HepG2 (cell line): ENCODE results near the gene CITED2. TPM values are rescaled to one million over a fixed set of nuclear protein-coding genes. Genes with fewer than 3 reads are reported as not detected.

Source experiments
- ESRRA ChIP-seq: sonication (generic); formaldehyde crosslinking; IDR thresholded peaks from 2 replicates; pipeline ENCODE4 v1.5.1; 2020; ENCODE audit warnings: mild to moderate bottlenecking, low read depth, missing genetic modification reagents
- HNRNPUL1 ChIP-seq: fragments of 200-400 bp; formaldehyde crosslinking; IDR thresholded peaks from 2 replicates; pipeline ENCODE4 v1.6.1; 2017; ENCODE audit warnings: low read depth, mild to moderate bottlenecking, low read length, moderate library complexity
- ISX ChIP-seq: sonication (generic); formaldehyde crosslinking; conservative IDR thresholded peaks from 2 replicates; pipeline ENCODE4 v1.5.0; 2020; ENCODE audit warnings: missing genetic modification reagents
- MEIS2 ChIP-seq: sonication (generic); formaldehyde crosslinking; IDR thresholded peaks from 2 replicates; pipeline ENCODE4 v1.9.0; 2021; ENCODE audit warnings: mild to moderate bottlenecking, missing genetic modification reagents
- STAT5B ChIP-seq: sonication (generic); formaldehyde crosslinking; IDR thresholded peaks from 2 replicates; pipeline ENCODE4 v1.4.0; 2020; ENCODE audit warnings: missing genetic modification reagents
- TEAD3 ChIP-seq: optimal IDR thresholded peaks from 2 replicates; pipeline ENCODE3; 2016; ENCODE audit warnings: borderline replicate concordance
- ZMYM3 ChIP-seq: sonication (generic); formaldehyde crosslinking; IDR thresholded peaks from 2 replicates; pipeline ENCODE4 v1.5.1; 2020; ENCODE audit warnings: mild to moderate bottlenecking, missing genetic modification reagents
- ZNF264 ChIP-seq: sonication (generic); formaldehyde crosslinking; IDR thresholded peaks from 2 replicates; pipeline ENCODE4 v1.4.0; 2020; ENCODE audit warnings: missing genetic modification reagents
- ZNF292 ChIP-seq: sonication (generic); formaldehyde crosslinking; IDR thresholded peaks from 2 replicates; pipeline ENCODE4 v1.8.1; 2022; ENCODE audit warnings: mild to moderate bottlenecking, low read depth, missing genetic modification reagents, borderline replicate concordance
- ZNF75D ChIP-seq: sonication (generic); formaldehyde crosslinking; IDR thresholded peaks from 2 replicates; pipeline ENCODE4 v1.8.1; 2023; ENCODE audit warnings: missing genetic modification reagents, mild to moderate bottlenecking, borderline replicate concordance
- polyA plus RNA-seq, 8 experiments: library from polyadenylated mRNA; depleted of rRNA in 3 of 8; stranded (reverse) in 7 of 8; unstranded in 1 of 8; fragments of >200 nt; fragmentation: Illumina TruSeq in 4 of 8; extraction: Trizol in 4 of 8; gene quantifications; 2 replicates each; pipeline versions ENCODE4 v1.2.1 to v1.2.3, GENCODE V29; 2011 to 2016; ENCODE audit warnings: low read depth in 4 of 8, missing spikeins in 1 of 8, mixed read lengths in 1 of 8; ENCODE audit not compliant: insufficient read depth in 1 of 8
- total RNA-seq, 5 experiments: library from RNA; depleted of rRNA; stranded (reverse); fragments of >200 nt; fragmentation: Illumina TruSeq; extraction: Trizol; gene quantifications; 2 replicates each; pipeline ENCODE4 v1.2.3, GENCODE V29; 2016; ENCODE audit warnings: low read depth in 1 of 5
- TF ChIP-seq, protein P1 (sequence below): IDR thresholded peaks from 2 replicates; pipeline ENCODE4 v1.6.1; 2016; ENCODE audit warnings: low read depth, missing genetic modification reagents, missing compliant biosample characterization
- TF ChIP-seq, protein P2 (sequence below): sonication (generic); formaldehyde crosslinking; IDR thresholded peaks from 2 replicates; pipeline ENCODE4 v1.4.0; 2020; ENCODE audit warnings: missing genetic modification reagents, low read depth, mild to moderate bottlenecking, borderline replicate concordance
- TF ChIP-seq, protein P3 (sequence below): sonication (generic); formaldehyde crosslinking; IDR thresholded peaks from 2 replicates; pipeline ENCODE4 v1.4.0; 2020; ENCODE audit warnings: missing genetic modification reagents

Gene CITED2
- total and polyA plus RNA-seq, 2 of the 13 experiments (the other 11 are each of a cell fraction or from before 2014, with no cell fraction given): 17.6 to 57.2 TPM

DNA sequence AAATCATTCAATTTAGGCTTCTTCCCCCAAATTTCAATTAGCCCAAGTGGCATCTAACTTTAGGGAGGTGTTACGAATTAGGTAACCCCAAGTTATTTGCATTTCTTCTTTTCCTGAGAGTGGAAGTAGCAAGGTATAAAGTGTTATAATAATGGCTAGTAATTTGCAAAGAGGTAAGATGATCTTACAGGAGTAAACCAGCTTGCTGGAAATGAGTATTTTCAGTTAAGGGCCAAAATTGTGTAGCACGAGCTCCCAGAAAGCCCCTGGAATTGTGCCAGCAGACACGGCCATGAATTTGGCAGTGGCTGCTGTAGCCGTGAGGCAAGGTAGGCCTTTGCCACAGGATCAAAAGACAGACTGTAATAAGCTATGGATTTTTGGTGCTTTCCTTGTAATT lies 38.0 kb downstream of the CITED2 start (continued):
- TF ChIP-seq, protein P1, sequence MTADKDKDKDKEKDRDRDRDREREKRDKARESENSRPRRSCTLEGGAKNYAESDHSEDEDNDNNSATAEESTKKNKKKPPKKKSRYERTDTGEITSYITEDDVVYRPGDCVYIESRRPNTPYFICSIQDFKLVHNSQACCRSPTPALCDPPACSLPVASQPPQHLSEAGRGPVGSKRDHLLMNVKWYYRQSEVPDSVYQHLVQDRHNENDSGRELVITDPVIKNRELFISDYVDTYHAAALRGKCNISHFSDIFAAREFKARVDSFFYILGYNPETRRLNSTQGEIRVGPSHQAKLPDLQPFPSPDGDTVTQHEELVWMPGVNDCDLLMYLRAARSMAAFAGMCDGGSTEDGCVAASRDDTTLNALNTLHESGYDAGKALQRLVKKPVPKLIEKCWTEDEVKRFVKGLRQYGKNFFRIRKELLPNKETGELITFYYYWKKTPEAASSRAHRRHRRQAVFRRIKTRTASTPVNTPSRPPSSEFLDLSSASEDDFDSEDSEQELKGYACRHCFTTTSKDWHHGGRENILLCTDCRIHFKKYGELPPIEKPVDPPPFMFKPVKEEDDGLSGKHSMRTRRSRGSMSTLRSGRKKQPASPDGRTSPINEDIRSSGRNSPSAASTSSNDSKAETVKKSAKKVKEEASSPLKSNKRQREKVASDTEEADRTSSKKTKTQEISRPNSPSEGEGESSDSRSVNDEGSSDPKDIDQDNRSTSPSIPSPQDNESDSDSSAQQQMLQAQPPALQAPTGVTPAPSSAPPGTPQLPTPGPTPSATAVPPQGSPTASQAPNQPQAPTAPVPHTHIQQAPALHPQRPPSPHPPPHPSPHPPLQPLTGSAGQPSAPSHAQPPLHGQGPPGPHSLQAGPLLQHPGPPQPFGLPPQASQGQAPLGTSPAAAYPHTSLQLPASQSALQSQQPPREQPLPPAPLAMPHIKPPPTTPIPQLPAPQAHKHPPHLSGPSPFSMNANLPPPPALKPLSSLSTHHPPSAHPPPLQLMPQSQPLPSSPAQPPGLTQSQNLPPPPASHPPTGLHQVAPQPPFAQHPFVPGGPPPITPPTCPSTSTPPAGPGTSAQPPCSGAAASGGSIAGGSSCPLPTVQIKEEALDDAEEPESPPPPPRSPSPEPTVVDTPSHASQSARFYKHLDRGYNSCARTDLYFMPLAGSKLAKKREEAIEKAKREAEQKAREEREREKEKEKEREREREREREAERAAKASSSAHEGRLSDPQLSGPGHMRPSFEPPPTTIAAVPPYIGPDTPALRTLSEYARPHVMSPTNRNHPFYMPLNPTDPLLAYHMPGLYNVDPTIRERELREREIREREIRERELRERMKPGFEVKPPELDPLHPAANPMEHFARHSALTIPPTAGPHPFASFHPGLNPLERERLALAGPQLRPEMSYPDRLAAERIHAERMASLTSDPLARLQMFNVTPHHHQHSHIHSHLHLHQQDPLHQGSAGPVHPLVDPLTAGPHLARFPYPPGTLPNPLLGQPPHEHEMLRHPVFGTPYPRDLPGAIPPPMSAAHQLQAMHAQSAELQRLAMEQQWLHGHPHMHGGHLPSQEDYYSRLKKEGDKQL: no peak
- TF ChIP-seq ZMYM3 (CRISPR knock-in tag): no peak
- no peak for TF ChIP-seq ISX (CRISPR knock-in tag)
- no peak for TF ChIP-seq ESRRA
- TF ChIP-seq ZNF292: no peak
- no peak for TF ChIP-seq ZNF75D (CRISPR knock-in tag)
- no peak for TF ChIP-seq ZNF264 (CRISPR knock-in tag)
- TF ChIP-seq, protein P2, sequence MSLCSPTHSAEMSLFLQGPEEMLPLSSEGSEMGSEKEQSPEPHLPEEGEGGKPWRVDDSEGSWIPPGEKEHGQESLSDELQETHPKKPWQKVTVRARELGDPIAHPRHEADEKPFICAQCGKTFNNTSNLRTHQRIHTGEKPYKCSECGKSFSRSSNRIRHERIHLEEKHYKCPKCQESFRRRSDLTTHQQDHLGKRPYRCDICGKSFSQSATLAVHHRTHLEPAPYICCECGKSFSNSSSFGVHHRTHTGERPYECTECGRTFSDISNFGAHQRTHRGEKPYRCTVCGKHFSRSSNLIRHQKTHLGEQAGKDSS (CRISPR knock-in tag): no peak
- TF ChIP-seq HNRNPUL1: no peak
- TF ChIP-seq STAT5B: no peak
- no peak for TF ChIP-seq MEIS2 (CRISPR knock-in tag)
- TF ChIP-seq, protein P3, sequence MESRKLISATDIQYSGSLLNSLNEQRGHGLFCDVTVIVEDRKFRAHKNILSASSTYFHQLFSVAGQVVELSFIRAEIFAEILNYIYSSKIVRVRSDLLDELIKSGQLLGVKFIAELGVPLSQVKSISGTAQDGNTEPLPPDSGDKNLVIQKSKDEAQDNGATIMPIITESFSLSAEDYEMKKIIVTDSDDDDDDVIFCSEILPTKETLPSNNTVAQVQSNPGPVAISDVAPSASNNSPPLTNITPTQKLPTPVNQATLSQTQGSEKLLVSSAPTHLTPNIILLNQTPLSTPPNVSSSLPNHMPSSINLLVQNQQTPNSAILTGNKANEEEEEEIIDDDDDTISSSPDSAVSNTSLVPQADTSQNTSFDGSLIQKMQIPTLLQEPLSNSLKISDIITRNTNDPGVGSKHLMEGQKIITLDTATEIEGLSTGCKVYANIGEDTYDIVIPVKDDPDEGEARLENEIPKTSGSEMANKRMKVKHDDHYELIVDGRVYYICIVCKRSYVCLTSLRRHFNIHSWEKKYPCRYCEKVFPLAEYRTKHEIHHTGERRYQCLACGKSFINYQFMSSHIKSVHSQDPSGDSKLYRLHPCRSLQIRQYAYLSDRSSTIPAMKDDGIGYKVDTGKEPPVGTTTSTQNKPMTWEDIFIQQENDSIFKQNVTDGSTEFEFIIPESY: no peak
- no peak for TF ChIP-seq TEAD3 (CRISPR knock-in tag)
